D341Med (cell line): ENCODE results near the gene RNASET2.
A peak's percentile ranks its signal among the peaks of the same experiment; 100 is the strongest.

Experiments used
- DNase-seq: peaks from one replicate; pipeline ENCODE4 v3.0.0; 2012; ENCODE audit warnings: low spot score

RNASET2 gene, protein sequence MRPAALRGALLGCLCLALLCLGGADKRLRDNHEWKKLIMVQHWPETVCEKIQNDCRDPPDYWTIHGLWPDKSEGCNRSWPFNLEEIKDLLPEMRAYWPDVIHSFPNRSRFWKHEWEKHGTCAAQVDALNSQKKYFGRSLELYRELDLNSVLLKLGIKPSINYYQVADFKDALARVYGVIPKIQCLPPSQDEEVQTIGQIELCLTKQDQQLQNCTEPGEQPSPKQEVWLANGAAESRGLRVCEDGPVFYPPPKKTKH

GRCh38 chr6:166956444-166957086, at the start of gene RNASET2:
TSS of gene RNASET2 (minus strand) at chr6:166956550. CDS start at chr6:166956182, 368 bp downstream.
- peak; percentile 97 for DNase-seq

DNA sequence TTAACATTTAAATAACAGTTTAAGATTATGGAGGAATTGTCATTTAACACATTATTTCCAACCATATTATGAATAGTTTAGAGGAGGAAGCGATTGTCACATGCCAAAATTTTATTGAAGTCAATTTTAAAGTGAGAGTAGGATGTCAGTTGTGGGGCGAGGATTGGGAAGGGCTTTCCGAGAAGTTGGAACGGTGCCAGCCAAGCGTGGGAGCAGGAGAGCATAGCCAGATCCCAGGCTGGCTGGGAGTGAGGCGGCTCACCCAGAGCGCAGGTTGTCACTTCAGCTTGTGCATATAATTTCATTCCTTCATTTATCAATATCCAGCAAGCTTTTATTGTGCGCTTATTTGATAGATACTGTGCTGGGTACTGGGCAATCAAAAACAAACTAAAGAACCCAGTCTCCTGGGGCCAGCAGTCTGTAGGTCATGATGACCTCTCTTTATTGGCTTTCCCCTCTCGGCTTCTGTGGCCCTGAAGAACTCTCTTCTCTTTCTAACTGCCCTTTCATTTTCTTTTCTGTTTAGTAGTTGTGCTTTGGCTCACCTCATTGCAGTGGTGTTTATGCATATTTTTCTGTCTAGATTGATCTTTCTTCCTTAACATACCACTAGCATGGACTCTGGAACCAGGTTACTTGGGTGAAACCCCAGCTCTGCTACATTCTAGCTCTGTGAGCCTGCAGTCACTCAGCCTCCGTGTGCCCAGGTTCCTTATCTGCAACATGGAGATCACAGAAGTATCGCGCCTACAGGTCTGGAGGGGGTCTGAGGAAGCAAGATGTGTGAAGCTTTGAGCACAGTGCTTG, 49.2 kb upstream of the RNASET2 start:
- DNase-seq: no peak

- no peak for DNase-seq
Measured at GRCh38 chr6:167000759-167001158, 44.4 kb upstream of the RNASET2 start.

DNA sequence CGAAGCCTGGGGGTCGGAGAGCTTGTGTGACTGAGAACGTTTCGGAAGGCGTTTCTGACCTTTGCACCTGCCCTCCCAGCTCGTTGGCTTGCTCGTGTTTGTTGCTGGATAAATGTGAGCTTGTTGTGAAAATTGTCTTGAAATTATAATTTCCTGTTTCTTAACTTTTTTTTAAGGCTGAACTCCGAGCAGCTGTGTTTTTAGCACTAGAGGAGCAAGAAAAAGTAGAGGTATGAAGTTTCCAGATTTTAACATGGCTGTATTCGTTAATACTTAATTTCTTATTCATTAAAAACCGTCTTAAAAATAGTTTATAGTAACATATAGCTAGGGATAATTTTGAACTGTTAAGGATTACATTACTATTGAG, 43.5 kb upstream of the RNASET2 start:
- no peak for DNase-seq

DNA sequence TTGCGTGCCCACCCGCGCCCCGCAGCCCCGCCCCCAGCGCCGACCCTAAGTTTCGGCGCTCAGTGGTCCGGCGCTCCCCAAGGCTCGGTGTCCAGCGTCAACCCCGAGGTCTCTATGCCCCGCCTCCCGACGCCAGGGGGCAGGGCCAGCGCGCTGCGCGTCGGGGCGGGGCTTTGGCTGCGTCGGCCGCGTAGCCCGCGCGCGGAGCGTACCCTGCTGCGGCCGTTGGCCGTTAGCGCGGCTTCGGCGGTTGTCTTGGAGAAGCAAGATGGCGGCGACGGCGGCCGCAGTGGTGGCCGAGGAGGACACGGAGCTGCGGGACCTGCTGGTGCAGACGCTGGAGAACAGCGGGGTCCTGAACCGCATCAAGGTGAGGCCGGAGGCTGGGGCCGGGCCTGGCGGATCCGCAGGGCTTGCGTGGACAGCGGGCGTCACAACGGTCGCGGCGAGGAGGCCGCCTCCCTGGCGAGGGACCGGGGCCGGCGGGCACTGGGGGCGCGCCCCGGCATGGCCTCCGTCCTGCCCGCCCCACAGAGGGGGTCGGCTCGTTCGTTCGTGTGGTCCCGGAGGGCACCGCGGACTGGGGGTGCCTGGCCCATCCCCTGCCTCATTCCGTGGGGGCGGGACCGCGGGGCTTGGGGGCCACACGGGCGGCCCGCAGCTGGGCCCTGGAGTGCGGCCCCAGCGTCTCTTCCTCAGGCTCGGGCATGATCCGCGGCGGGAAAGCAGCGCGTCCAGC, 43.0 kb upstream of the RNASET2 start, which contains the start of gene CEP43:
Gene CEP43, plus strand, starts transcription at position 253 of the 739 bp plus-strand sequence. Its CDS starts 16 bp downstream, at position 269.
- peak; percentile 98 for DNase-seq

DNA sequence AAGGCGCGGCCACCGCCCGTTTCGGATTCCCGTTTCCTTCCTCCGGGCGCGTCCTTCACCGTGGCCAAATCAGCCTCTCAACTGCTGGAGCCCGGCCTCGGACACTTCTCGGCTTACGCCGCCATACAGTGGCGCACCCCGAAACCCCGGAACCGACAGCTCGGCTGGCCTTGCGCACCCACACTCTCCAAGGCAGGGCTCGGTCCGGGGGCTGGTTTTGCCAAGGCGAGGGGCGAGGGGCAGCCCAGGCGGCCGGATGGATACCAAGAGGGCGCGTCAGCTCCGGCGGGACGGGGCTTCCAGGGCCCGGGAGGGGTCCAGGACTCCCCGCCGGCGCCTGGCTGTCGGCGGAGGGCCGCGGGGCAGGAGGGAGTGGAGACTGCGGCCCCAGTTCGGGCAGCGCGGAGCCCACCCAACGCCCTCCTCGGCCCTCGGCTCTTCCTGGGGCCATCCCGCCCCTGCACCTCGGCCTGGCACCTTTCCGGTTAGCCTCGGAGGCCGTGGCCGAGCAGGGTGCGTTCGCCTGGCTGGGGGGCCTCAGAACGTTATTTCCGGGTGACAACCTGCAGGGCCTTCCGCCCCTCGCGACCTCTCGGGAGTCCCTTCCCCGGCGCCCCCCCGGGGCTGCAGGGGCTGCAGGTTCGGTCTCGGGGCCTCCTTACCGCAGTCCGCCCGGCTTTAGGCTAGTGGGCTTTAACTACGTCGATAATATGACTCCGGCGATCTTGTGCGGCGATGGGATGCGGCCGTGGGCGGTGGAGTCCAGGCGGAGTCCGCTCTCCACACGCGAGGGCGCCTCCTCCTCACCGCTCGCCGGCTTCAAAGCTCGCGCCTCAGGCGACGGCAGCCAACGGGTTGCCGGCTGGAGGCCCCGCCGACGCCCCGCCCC, 42.1 kb upstream of the RNASET2 start:
- peak; percentile 53 for DNase-seq

DNA sequence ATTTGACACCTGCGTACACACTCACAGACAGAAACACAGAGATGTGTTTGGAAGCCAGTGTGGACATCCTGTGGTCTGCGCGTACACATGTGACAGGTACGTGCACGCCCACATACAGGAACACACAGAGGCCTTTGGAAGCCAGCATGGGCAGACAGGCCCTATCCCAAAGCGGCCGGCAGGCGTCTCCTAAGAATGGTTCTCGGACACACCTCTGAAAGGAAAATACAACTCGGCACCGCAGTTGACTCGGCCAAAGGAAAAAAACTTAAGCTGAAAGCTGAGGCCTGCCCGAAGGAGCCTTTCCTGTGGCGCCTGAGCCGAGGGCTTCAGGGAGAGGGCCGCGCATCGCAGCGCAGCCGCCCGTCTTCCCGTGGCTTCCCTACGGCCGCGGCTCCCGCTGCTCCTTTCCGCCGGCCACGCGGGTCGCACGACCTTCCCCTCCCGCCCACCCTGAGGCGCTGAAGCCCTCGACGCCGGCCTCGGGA, 41.5 kb upstream of the RNASET2 start:
- peak; percentile 67 for DNase-seq

DNA sequence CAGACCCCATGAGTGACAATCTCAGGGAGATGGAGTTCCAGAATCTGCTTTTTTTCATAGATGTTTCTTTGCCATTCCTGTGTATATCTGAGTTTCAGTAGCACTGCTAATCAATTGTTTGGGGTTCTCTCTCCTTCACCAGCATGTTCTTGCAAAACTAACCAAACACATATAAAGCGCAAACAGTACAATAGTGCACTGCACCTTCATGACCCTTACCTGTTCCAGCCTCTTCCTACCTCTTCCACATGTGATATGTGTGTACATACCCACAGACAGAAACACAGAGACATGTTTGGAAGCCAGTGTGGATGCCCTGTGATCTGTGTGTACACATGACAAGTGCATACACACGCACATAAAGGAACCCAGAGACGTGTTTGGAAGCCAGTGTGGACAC, 41.0 kb upstream of the RNASET2 start:
- no peak for DNase-seq

DNA sequence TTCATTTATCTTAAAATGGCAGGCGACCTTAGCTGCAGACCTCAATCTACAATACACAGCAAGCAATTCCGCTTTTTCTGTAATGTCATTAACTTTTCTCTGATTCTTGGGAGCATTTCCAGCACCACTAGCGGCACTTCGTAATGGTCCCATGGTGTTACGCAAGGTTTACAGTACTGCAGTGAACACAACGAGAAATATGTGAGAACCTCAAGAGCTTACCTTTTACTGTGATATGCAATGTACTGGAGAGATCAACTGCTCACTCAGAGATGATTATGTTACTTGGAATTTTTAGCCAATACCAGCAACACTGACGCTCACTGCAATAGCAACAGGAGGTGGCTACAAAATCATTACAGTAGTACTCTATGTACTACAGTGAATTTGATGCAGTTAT, 40.1 kb upstream of the RNASET2 start:
- no peak for DNase-seq

DNA sequence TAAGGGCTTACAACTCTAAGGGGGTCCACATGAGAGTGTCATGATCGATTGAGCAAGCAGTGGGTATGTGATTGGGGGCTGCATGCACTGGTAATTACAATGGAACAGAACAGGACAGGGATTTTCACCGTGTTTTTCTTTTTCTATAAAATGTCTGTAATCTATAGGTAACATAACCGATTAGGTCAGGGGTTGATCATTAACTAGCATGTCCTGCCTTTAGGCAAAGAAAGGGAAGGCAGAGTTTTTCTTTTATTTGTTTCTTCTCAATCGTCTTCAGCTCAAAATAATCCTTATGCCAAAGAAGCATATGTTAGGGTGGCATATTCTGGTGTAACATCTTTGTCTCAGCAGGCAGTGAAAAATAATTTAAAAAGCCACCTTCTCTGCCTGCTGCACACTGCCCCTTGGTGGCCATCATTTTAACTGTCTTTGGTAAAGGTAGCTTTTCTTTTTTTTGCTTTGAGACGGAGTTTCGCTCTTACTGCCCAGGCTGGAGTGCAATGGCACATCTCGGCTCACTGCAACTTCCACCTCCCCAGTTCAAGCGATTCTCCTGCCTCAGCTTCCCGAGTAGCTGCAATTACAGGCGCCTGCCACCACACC, 33.2 kb upstream of the RNASET2 start:
- DNase-seq: peak; percentile 46

DNA sequence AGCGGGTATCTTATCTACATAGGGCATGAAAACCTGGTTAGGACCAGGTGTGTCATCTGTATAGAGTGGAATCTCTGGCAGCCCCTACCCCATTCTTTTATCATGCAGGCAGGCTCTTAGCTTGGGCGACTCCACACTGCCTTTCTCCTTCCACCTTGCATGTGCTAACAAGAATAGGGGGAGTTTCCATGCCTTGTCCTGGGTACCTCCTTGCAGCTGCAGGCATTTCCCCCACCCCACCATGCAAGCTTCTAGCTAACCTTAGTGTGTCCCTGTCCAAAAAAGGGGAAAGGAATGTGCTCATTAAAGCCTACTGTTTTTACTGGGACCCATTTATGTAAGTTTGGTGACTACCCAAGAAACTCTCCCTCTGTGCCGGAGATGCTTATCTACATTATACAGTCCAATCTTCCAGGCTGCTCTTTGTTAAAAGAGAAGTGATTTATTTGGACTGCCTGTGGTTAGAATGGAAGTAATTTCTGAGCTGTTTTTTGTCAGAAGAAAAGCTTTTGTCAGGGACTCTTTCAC, 32.4 kb upstream of the RNASET2 start:
- no peak for DNase-seq

DNA sequence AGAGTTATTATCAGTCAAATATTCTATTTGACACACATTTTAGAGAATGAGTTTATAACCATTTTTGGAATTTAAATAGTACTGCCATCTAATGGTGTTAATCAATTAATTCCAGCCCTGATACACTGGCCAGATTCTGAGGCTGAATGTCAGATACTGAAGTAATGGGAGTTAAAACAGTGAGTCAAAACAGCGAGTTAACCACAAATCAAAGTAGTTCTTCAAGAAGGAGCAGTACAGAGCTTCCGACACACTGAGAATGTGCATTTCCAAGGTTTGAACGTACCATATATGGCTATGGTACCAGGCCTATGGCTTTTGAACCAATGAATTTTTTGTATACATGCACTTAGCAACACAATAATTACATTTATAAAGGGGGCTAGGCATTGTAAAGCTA, 31.6 kb upstream of the RNASET2 start:
- no peak for DNase-seq

GRCh38 chr6:166987448-166987847, 31.1 kb upstream of the RNASET2 start:
- no peak for DNase-seq

DNA sequence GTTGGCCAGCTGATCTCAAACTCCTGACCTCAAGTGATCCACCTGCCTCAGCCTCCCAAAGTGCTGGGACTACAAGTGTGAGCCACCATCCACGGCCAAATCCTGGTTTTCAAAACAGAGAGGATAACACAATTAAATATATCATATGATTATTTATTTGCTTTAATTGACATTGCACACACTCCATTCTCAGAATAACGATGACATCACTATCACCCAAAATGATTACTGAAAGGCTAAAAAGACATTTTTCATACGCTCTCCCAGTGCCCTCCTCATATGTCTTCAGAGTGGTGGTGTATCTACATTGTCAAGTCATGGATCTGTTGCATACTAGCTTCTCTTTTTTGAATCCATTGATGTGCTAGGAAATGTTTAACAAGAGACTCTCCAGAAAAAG, 24.4 kb upstream of the RNASET2 start:
- no peak for DNase-seq

DNA sequence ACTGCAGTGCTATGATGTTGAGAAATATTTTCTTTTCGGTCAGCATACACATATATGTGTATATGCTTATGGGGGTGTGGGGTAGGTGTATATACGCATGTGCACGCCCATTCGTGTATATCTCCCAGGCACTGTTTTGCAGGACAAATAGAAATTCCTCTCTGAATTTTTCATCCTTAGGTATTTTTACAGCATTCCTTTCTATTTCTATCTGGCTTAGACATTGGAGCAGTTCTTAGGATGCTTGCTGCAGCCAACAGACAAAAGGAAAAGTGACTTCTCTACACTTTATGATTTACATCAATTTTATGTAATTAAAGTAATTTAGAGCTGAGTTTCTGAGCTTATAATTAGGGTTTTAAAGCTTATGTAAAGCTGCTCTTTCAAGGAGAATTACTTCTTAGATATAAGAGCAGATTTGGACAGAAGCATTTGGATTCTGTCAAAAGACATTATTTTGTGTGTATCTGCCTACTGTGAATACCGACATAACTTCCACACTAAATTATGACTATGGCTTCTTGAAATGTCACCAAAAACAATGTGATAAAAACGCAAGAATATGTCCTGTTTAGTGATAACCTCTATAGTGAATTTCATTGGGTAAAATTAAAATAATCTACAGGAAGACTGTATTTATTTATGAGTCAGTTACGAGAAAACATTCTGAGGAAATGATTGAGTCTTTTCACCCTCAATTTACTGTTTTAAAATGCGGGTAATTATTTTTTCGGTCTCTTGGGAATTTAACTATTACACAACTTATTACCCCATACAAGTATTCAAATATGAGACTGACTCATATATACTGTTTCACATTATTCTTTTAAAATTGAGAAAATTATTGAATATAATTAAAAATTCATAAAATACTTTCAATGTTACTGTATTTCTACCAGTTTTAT, 21.5 kb upstream of the RNASET2 start:
- no peak for DNase-seq

DNA sequence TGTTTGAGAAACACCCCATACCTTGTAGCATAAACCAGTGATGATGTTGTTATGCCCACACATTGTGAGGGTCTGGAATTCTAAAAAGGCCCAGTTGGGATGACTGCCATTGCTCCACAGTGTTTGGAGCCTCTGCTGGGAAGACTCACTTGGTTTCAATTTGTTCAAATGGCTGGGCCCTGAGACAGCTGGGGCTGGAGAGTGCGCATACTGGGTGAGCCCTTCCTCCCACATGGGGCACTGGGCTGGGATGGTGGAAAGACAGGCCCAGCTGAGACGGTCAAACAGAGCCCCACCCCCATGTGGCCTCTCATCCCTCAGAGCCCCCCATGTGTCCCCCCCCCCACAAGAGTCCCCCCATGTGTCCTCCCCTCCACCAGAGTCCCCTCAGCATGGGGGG, 20.3 kb upstream of the RNASET2 start:
- peak; percentile 35 for DNase-seq

DNA sequence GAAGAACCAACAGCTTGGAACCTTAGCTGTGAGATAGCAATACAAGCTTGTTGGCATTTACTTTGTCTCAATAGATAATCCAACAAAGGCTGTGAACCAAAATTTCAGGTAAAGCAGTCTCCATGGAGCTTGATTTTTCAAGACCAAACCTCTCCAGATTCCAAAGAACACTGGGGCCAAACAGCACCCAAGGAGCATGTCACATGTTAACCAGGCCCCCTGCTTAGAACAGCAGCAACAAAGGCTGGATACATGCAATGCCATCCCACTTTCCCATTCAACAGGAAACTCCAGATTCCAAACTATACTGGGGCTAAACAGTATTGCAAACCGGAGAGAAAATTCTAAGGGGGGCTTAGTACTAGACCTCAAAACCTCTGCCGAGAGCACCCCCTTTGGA, 15.8 kb upstream of the RNASET2 start:
- DNase-seq: no peak

DNA sequence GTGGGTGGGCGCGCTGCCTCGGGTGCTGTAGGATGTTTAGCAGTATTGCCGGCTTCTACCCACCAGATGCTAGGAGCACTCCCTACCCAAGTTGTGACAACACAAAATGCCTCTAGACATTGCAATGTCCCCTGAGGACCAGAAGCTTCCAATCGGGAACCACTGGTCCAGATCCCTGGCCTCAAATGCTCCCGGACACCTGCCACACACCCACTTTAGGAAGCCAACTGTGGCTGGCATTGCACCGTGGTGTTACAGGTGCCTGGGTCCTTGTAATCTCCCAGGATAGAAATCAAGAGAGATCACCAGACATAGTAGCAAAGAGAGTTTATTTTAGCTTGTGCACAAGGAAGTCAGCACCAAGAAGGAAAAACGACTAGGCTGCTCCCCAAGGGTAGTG, 14.9 kb upstream of the RNASET2 start:
- no peak for DNase-seq

DNA sequence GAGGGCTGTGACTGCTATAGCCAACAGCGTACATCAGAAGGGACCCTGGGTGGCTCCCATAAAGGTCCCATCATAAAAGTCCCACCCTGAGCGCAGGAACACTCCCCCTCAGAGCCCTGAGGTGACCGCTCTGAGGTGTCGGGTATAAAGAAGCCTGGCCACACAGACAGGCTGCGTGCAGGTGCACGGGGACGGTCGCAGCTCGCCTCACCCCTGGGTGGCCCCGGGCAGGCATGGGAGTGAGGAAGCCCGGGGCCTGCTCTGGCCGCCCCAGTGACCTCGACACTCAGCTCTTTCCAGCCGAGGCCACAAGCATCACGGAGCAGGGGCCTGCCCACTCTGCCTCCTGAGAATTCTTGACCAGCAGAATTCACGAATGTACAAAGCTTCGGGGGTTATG, 14.4 kb upstream of the RNASET2 start:
- no peak for DNase-seq
